ENCODE results near the gene CYTIP. TPM values are rescaled to one million over a fixed set of nuclear protein-coding genes. Genes with fewer than 3 reads are reported as not detected.

The CYTIP gene
- total RNA-seq, 2 donors from 2014 or later: 417 to 596 TPM

GRCh38 chr2:157470321-157470720, 26.4 kb upstream of the CYTIP start:
- DNase-seq (ENCODE audit: low spot score in 2 of 2) (no peak), ATAC-seq (no peak)
- peaks cover 5 to 10% of the 10 kb centered on the region in 2 donors for H3K9me3 Mint-ChIP-seq

GRCh38 chr2:157469726-157470125, 25.8 kb upstream of the CYTIP start:
- Mint-ChIP-seq H3K27ac (peak overlapping the region; percentile 96 to 100), H3K36me3 (peaks cover 18 to 42% of the 10 kb centered on the region in 2 donors), H3K9me3 (peaks cover 6 to 10% of the 10 kb centered on the region in 2 donors)
- ATAC-seq (no peak), DNase-seq (ENCODE audit: low spot score in 2 of 2) (no peak)

More at GRCh38 chr2:157470321-157470720, 26.4 kb upstream of the CYTIP start:
- peaks cover 16 to 41% of the 10 kb centered on the region in 2 donors for H3K36me3 Mint-ChIP-seq
- peak overlapping the region; percentile 96 to 100 for H3K27ac Mint-ChIP-seq

- ATAC-seq (peak; percentile 74 to 80), DNase-seq (ENCODE audit: low spot score in 2 of 2) (no peak)
- H3K27ac Mint-ChIP-seq: peak overlapping the region; percentile 96 to 100
- H3K9me3 Mint-ChIP-seq: peaks cover 6 to 10% of the 10 kb centered on the region in 2 donors
- H3K36me3 Mint-ChIP-seq: peaks cover 18 to 42% of the 10 kb centered on the region in 2 donors
Measured at GRCh38 chr2:157468931-157469708, 25.2 kb upstream of the CYTIP start.

GRCh38 chr2:157466764-157467163, 22.9 kb upstream of the CYTIP start:
- DNase-seq (ENCODE audit: low spot score in 2 of 2) (no peak), ATAC-seq (peak; percentile 2 to 46)
- Mint-ChIP-seq H3K27ac (peak overlapping the region; percentile 96 to 100), H3K36me3 (peaks cover 18 to 38% of the 10 kb centered on the region in 2 donors), H3K9me3 (peaks cover 5 to 6% of the 10 kb centered on the region in 2 donors)

GRCh38 chr2:157465554-157465953, 21.7 kb upstream of the CYTIP start:
- Mint-ChIP-seq H3K9me3 (peaks cover 5 to 6% of the 10 kb centered on the region in 2 donors), H3K36me3 (peaks cover 18 to 45% of the 10 kb centered on the region in 2 donors)
- ATAC-seq: no peak

GRCh38 chr2:157463002-157463401, 19.1 kb upstream of the CYTIP start:
- Mint-ChIP-seq H3K27ac (peak overlapping the region; percentile 96 to 100), H3K36me3 (peaks cover 18 to 50% of the 10 kb centered on the region in 2 donors), H3K9me3 (peaks cover 5 to 6% of the 10 kb centered on the region in 2 donors)
- DNase-seq (ENCODE audit: low spot score in 2 of 2) (no peak), ATAC-seq (no peak)

More at GRCh38 chr2:157465554-157465953, 21.7 kb upstream of the CYTIP start:
- no peak for DNase-seq (ENCODE audit: low spot score in 2 of 2)
- peak overlapping the region; percentile 96 to 100 for H3K27ac Mint-ChIP-seq

GRCh38 chr2:157460897-157461296, 17.0 kb upstream of the CYTIP start:
- ATAC-seq (no peak), DNase-seq (ENCODE audit: low spot score in 2 of 2) (no peak)
- Mint-ChIP-seq H3K9me3 (peaks cover 5 to 6% of the 10 kb centered on the region in 2 donors), H3K36me3 (peaks cover 7 to 41% of the 10 kb centered on the region in 2 donors), H3K27ac (peak overlapping the region; percentile 95 to 100)

GRCh38 chr2:157460384-157460837, 16.5 kb upstream of the CYTIP start:
- DNase-seq (ENCODE audit: low spot score in 2 of 2) (no peak), ATAC-seq (no peak)
- Mint-ChIP-seq H3K27ac (peak overlapping the region; percentile 95 to 100), H3K36me3 (peaks cover 5 to 41% of the 10 kb centered on the region in 2 donors), H3K9me3 (peaks cover under 1 to 1% of the 10 kb centered on the region in 2 donors)

GRCh38 chr2:157459486-157459885, 15.6 kb upstream of the CYTIP start:
- ATAC-seq: no peak
- peak overlapping the region; percentile 90 to 100 for H3K27ac Mint-ChIP-seq
- H3K9me3 Mint-ChIP-seq: no peaks in the 10 kb centered on the region
- H3K36me3 Mint-ChIP-seq: peaks cover 4 to 43% of the 10 kb centered on the region in 2 donors
- no peak for DNase-seq (ENCODE audit: low spot score in 2 of 2)

GRCh38 chr2:157447741-157448140, 3.9 kb upstream of the CYTIP start:
- Mint-ChIP-seq H3K27ac (peak overlapping the region; percentile 81 to 99), H3K36me3 (peaks cover 28 to 33% of the 10 kb centered on the region in 2 donors), H3K9me3 (no peaks in the 10 kb centered on the region)
- DNase-seq (ENCODE audit: low spot score in 2 of 2) (no peak), ATAC-seq (no peak)

GRCh38 chr2:157447031-157447430, 3.1 kb upstream of the CYTIP start:
- Mint-ChIP-seq H3K27ac (peak overlapping the region; percentile 81 to 99), H3K9me3 (no peaks in the 10 kb centered on the region), H3K36me3 (peaks cover 36 to 40% of the 10 kb centered on the region in 2 donors)
- DNase-seq (ENCODE audit: low spot score in 2 of 2) (no peak), ATAC-seq (peak; percentile 41 to 67)

GRCh38 chr2:157444641-157445040, 752 bp upstream of the CYTIP start:
- H3K36me3 Mint-ChIP-seq: peaks cover 54 to 64% of the 10 kb centered on the region in 2 donors
- peak; percentile 33 to 72 for ATAC-seq
- peak in 1 of 2 donors; percentile 55 for DNase-seq (ENCODE audit: low spot score in 2 of 2)
- no peaks in the 10 kb centered on the region for H3K9me3 Mint-ChIP-seq
- H3K27ac Mint-ChIP-seq: peak overlapping the region; percentile 99

GRCh38 chr2:157443090-157443489, 799 bp downstream of the CYTIP start:
- Mint-ChIP-seq H3K9me3 (no peaks in the 10 kb centered on the region), H3K27ac (peak overlapping the region; percentile 99), H3K36me3 (peaks cover 66 to 77% of the 10 kb centered on the region in 2 donors)
- DNase-seq (ENCODE audit: low spot score in 2 of 2) (no peak), ATAC-seq (no peak)

GRCh38 chr2:157442636-157443035, 1.3 kb downstream of the CYTIP start:
- Mint-ChIP-seq H3K9me3 (no peaks in the 10 kb centered on the region), H3K27ac (peak overlapping the region; percentile 99), H3K36me3 (peaks cover 70 to 77% of the 10 kb centered on the region in 2 donors)
- ATAC-seq (no peak), DNase-seq (ENCODE audit: low spot score in 2 of 2) (no peak)

- H3K36me3 Mint-ChIP-seq: peaks cover 75 to 77% of the 10 kb centered on the region in 2 donors
- DNase-seq (ENCODE audit: low spot score in 2 of 2) (no peak), ATAC-seq (no peak)
- H3K9me3 Mint-ChIP-seq: no peaks in the 10 kb centered on the region
- peak overlapping the region; percentile 99 for H3K27ac Mint-ChIP-seq
Measured at GRCh38 chr2:157442191-157442590, 1.7 kb downstream of the CYTIP start.

GRCh38 chr2:157441072-157441454, 2.8 kb downstream of the CYTIP start:
- no peak for DNase-seq (ENCODE audit: low spot score in 2 of 2)
- Mint-ChIP-seq H3K36me3 (peaks cover 83 to 86% of the 10 kb centered on the region in 2 donors), H3K9me3 (no peaks in the 10 kb centered on the region), H3K27ac (peak overlapping the region; percentile 99)
- ATAC-seq: peak in 1 of 2 donors; percentile 27

GRCh38 chr2:157440404-157441071, 3.4 kb downstream of the CYTIP start:
- no peak for ATAC-seq
- Mint-ChIP-seq H3K27ac (peak overlapping the region; percentile 99), H3K9me3 (no peaks in the 10 kb centered on the region), H3K36me3 (peaks cover 86 to 91% of the 10 kb centered on the region in 2 donors)
- DNase-seq (ENCODE audit: low spot score in 2 of 2): no peak

All from activated naive CD4-positive, alpha-beta T cell treated with anti-CD3 and anti-CD28 coated beads, Interleukin-2, amount 50 U/mL, for 72 hours (primary cell).